Thoracic aorta endothelial cell (primary cell): Measurements from ENCODE around the gene FGF5. TPM values are rescaled to one million over a fixed set of nuclear protein-coding genes. Genes with fewer than 3 reads are reported as not detected.

Experiments used
- total RNA-seq: library from RNA; depleted of rRNA; stranded (reverse); fragments of >200 nt; gene quantifications from 2 replicates; pipeline ENCODE4 v1.2.3, GENCODE V29; 2012

Gene FGF5, protein sequence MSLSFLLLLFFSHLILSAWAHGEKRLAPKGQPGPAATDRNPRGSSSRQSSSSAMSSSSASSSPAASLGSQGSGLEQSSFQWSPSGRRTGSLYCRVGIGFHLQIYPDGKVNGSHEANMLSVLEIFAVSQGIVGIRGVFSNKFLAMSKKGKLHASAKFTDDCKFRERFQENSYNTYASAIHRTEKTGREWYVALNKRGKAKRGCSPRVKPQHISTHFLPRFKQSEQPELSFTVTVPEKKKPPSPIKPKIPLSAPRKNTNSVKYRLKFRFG
- 0.86 and 1.6 TPM in 2 replicates for total RNA-seq

GRCh38 chr4:80266253-80266901, at the start of gene FGF5:
FGF5 (plus strand) TSS chr4:80266664; CDS start chr4:80266825, 161 bp downstream.

GRCh38 chr4:80335554-80336358, 69.3 kb downstream of the FGF5 start, which contains the start of gene CFAP299:
CFAP299 (plus strand) TSS chr4:80335730.

Other genes starting within 250 kb of the FGF5 start
- gene ANTXR2, start 193.4 kb upstream of the FGF5 start, total RNA-seq = 57.2 and 63.4 TPM in 2 replicates
- 0.50 and 0.66 TPM in 2 replicates for gene PRDM8, start 69.2 kb upstream of the FGF5 start, total RNA-seq
- gene CFAP299, start 69.1 kb downstream of the FGF5 start, total RNA-seq = not detected in 2 replicates